Gastrocnemius medialis (tissue), 4 donors: ENCODE results near the gene SETD3. TPM values are rescaled to one million over a fixed set of nuclear protein-coding genes. Genes with fewer than 3 reads are reported as not detected.

Experiments used
- ATAC-seq, 2 donors: fragments of 150-250 bp; one replicate each; pipeline ENCODE4 v1.9.1; 2016
- DNase-seq, 2 donors: peaks; one replicate each; pipeline ENCODE4 v3.0.0-alpha.2; 2019
- H3K27ac ChIP-seq, 4 donors: fragments of 200-600 bp; sonication (generic); 1 replicate in 1 of 4; 2 replicates in 3 of 4; pipeline ENCODE4 v1.5.1; 2016 to 2018; ENCODE audit warnings: mild to moderate bottlenecking in 2 of 4, moderate library complexity in 1 of 4
- H3K27me3 ChIP-seq, 3 donors: fragments of 200-600 bp; sonication (generic) in 2 of 3; 1 replicate in 1 of 3; 2 replicates in 2 of 3; pipeline versions ENCODE4 v1.5.1 to v1.6.0; 2016 to 2019; ENCODE audit warnings: mild to moderate bottlenecking in 1 of 3, moderate library complexity in 1 of 3
- H3K36me3 ChIP-seq, 2 donors: fragments of 200-600 bp; sonication (generic) in 1 of 2; one replicate each; pipeline ENCODE4 v1.5.1; 2017 to 2018
- H3K4me1 ChIP-seq, 2 donors: fragments of 200-600 bp; sonication (generic) in 1 of 2; one replicate each; pipeline ENCODE4 v1.5.1; 2016 to 2017; ENCODE audit warnings: mild to moderate bottlenecking in 2 of 2
- H3K4me3 ChIP-seq, 4 donors: fragments of 200-600 bp; sonication (generic) in 3 of 4; 1 replicate in 1 of 4; 2 replicates in 3 of 4; pipeline ENCODE4 v1.5.1; 2016 to 2019; ENCODE audit warnings: mild to moderate bottlenecking in 2 of 4
- H3K9me3 ChIP-seq, 3 donors: fragments of 200-600 bp; sonication (generic) in 2 of 3; 1 replicate in 1 of 3; 2 replicates in 2 of 3; pipeline ENCODE4 v1.5.1; 2016 to 2019
- CTCF ChIP-seq, 5 experiments: fragments of 450-650 bp in 3 of 5; fragments of 200-600 bp in 2 of 5; sonication (generic) in 2 of 5; IDR thresholded peaks in 4 of 5; conservative IDR thresholded peaks in 1 of 5; 1 replicate in 4 of 5; 2 replicates in 1 of 5; pipeline ENCODE4 v1.5.1; 2016 to 2019; ENCODE audit warnings: antibody characterized with exemption in 5 of 5, mild to moderate bottlenecking in 3 of 5, moderate library complexity in 3 of 5
- POLR2A ChIP-seq, 2 donors: fragments of 450-650 bp; IDR thresholded peaks; one replicate each; pipeline ENCODE4 v1.6.1; 2017; ENCODE audit warnings: antibody characterized with exemption in 2 of 2, mild to moderate bottlenecking in 2 of 2, moderate library complexity in 2 of 2
- in situ Hi-C, 4 donors: fragments of 200-750 bp; cut with MboI; loops; one replicate each; pipeline versions ENCODE4 v1.15.0 to v1.8.0; 2017; ENCODE audit warnings: low sequenced_read_pairs in 4 of 4
- intact Hi-C: fragments of 100-400 bp; cut with DNase I; formaldehyde crosslinking; loops from one replicate; pipeline ENCODE4 v1.15.1; 2023; ENCODE audit warnings: low total_unique reads
- total RNA-seq, 4 donors: library from RNA; depleted of rRNA; stranded (reverse); fragments of >200 nt; gene quantifications; one replicate each; pipeline versions ENCODE4 v1.1.0 to v1.2.3, GENCODE V29; 2016

The SETD3 gene
- total RNA-seq, 4 donors from 2014 or later, result 116 to 170 (median 117) TPM

DNA sequence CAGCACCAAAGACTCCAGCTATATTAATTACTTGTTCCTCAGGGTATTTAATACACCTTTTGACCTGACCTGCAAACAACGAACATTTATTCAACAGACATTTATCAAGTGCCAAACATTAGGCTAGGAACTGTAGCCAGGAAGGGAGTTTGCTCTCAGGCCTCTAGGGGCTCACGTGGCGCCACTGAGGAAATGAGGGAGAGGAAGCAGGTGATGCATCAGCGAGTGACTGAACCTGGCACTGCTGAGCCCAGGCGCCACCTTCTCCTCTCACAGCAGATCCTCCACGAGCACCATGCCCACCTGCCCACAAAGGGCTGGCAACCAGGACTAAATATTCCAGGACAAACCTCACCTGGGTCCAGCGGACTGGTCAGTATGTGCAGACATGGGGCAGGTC is 50.2 kb downstream of the SETD3 start:
- H3K27ac ChIP-seq, result no peak overlapping the region
- DNase-seq (no peak), ATAC-seq (no peak)
- H3K4me3 ChIP-seq, result no peak overlapping the region
- H3K27me3 ChIP-seq, result no peaks in the 10 kb centered on the region
- in situ Hi-C loops, result no loop called here
- intact Hi-C loops, result no loop called here
- H3K4me1 ChIP-seq, result peaks cover 7 to 18% of the 10 kb centered on the region in 2 donors
- peaks cover 0 to 10% (median 0%) of the 10 kb centered on the region in 3 donors for H3K9me3 ChIP-seq
- TF ChIP-seq POLR2A (IDR thresholded peaks at IDR 0.05) (no peak), CTCF (IDR thresholded peaks at IDR 0.05 in 4 of 5, conservative IDR thresholded peaks at IDR 0.05 in 1 of 5) (peak in 2 of 5 experiments; percentile 13 to 41)
- peaks cover 0 to 32% of the 10 kb centered on the region in 2 donors for H3K36me3 ChIP-seq

DNA sequence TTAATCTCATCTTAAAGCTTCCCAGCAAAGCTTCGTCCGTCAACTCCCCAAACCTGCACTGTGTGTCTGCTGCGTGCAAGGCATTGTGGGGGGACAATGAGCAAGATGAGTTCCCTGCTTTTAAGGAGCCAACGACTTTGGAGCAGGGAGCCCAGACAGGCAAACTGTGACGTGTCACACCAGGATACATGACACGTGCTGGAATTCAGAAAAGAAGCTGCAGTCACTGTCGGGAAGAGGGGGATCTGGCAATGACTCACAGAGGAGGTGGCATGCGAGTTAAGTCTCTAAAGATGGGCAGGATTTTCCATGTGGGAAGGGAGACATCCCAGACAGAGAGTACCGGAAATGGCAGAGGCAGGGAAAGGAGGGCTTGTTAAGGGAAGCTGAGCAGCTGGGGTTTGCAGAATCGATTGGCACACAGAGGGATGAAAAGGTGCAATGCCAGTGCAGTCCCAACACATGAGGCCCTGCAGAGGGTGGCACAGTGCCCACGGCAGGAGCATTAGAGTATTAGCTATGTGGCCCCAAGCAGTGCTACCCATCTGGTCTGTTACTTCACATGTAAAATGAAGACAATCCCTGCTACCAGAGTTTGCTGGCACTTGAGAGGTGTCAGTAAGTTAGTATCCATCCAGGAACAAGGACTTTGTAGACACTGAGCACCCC is 52.9 kb downstream of the SETD3 start:
- Histone ChIP-seq H3K36me3 (peaks cover 0 to 25% of the 10 kb centered on the region in 2 donors), H3K4me3 (no peak overlapping the region)
- ATAC-seq, result no peak

GRCh38 chr14:99426813-99427346 is 53.8 kb downstream of the SETD3 start:
- Histone ChIP-seq H3K27me3 (no peaks in the 10 kb centered on the region), H3K4me1 (peaks cover 24 to 41% of the 10 kb centered on the region in 2 donors), H3K9me3 (peaks cover 0 to 10% (median 0%) of the 10 kb centered on the region in 3 donors), H3K4me3 (no peak overlapping the region), H3K36me3 (peaks cover 0 to 25% of the 10 kb centered on the region in 2 donors), H3K27ac (no peak overlapping the region)
- in situ Hi-C loops, result no loop called here
- no peak for DNase-seq
- no peak for TF ChIP-seq CTCF (IDR thresholded peaks at IDR 0.05 in 4 of 5, conservative IDR thresholded peaks at IDR 0.05 in 1 of 5)
- no peak for TF ChIP-seq POLR2A (IDR thresholded peaks at IDR 0.05)
- intact Hi-C loops, result no loop called here
- ATAC-seq, result no peak

More for the DNA sequence above, 52.9 kb downstream of the SETD3 start:
- Histone ChIP-seq H3K27ac (no peak overlapping the region), H3K9me3 (peaks cover 0 to 10% (median 0%) of the 10 kb centered on the region in 3 donors), H3K27me3 (no peaks in the 10 kb centered on the region), H3K4me1 (peaks cover 24 to 41% of the 10 kb centered on the region in 2 donors)
- TF ChIP-seq POLR2A (IDR thresholded peaks at IDR 0.05), result no peak
- TF ChIP-seq CTCF (IDR thresholded peaks at IDR 0.05 in 4 of 5, conservative IDR thresholded peaks at IDR 0.05 in 1 of 5), result no peak
- intact Hi-C loops, result no loop called here
- in situ Hi-C loops, result no loop called here
- no peak for DNase-seq

GRCh38 chr14:99426265-99426664 is 54.4 kb downstream of the SETD3 start:
- peaks cover 0 to 10% (median 0%) of the 10 kb centered on the region in 3 donors for H3K9me3 ChIP-seq
- peak overlapping the region in 3 of 4 donors; percentile 55 to 73 (median 70) for H3K27ac ChIP-seq
- TF ChIP-seq POLR2A (IDR thresholded peaks at IDR 0.05) (no peak), CTCF (IDR thresholded peaks at IDR 0.05 in 4 of 5, conservative IDR thresholded peaks at IDR 0.05 in 1 of 5) (no peak)
- H3K4me3 ChIP-seq, result no peak overlapping the region
- in situ Hi-C loops (no loop called here), intact Hi-C loops (no loop called here)
- peaks cover 0 to 25% of the 10 kb centered on the region in 2 donors for H3K36me3 ChIP-seq
- peaks cover 22 to 38% of the 10 kb centered on the region in 2 donors for H3K4me1 ChIP-seq
- DNase-seq (no peak), ATAC-seq (no peak)
- no peaks in the 10 kb centered on the region for H3K27me3 ChIP-seq
